GM12878 (cell line): ENCODE results near the gene SMO. TPM values are rescaled to one million over a fixed set of nuclear protein-coding genes. Genes with fewer than 3 reads are reported as not detected.
A peak's percentile ranks its signal among the peaks of the same experiment; 100 is the strongest.

ENCODE experiments used
- ATAC-seq: fragments of 200-7000 bp; cut with Tn5 transposase; 3 replicates; pipeline ENCODE4 v1.9.1; 2020; ENCODE audit warnings: mild to moderate bottlenecking, moderate library complexity
- Bru-seq: library from RNA; stranded (reverse); fragments of 400-500 nt; gene quantifications from one replicate; lab custom pipeline; 2021; lab: Mats Ljungman, UMichigan
- BruChase-seq, 2 experiments: library from RNA; stranded (reverse); fragments of 400-500 nt; gene quantifications; one replicate each; lab custom pipeline; 2021; lab: Mats Ljungman, UMichigan
- BruUV-seq: library from RNA; stranded (reverse); fragments of 400-500 nt; replicated peaks from 2 replicates; lab custom pipeline; 2021; lab: Mats Ljungman, UMichigan
- CTCF ChIA-PET: fragments of 300-600 bp; sonication (Branson Sonifier 250); formaldehyde crosslinking; extraction: SDS; loops from one replicate; lab custom pipeline; 2021; ENCODE audit warnings: inconsistent platforms; lab: Yijun Ruan, JAX
- POLR2A ChIA-PET: fragments of 350-600 bp; formaldehyde crosslinking; extraction: SDS; loops from one replicate; lab custom pipeline; 2021; ENCODE audit warnings: inconsistent platforms; lab: Charles Lee
- RAD21 ChIA-PET: fragments of 300-600 bp; sonication (Branson Sonifier 250); formaldehyde crosslinking; loops from one replicate; lab custom pipeline; 2023; ENCODE audit warnings: antibody characterized with exemption; ENCODE audit not compliant: unreplicated experiment; lab: Charles Lee
- SMC1A ChIA-PET: fragments of 300-600 bp; sonication (Branson Sonifier 250); formaldehyde crosslinking; loops from one replicate; lab custom pipeline; 2023; ENCODE audit not compliant: unreplicated experiment, uncharacterized antibody; lab: Charles Lee
- DNase-seq: peaks from one replicate; pipeline ENCODE4 v3.0.0-alpha.2; 2011; ENCODE audit warnings: low read depth, low spot score
- FAIRE-seq: peaks from 3 replicates; lab custom pipeline; 2011; peaks lifted over from hg19 to GRCh38; lab: Jason Lieb, UNC
- H2AFZ ChIP-seq: 2 replicates; pipeline ENCODE4 v1.6.0; 2011; ENCODE audit warnings: low read depth, low read length, control low read depth; ENCODE audit not compliant: control insufficient read depth
- H3K27ac ChIP-seq: 2 replicates; pipeline ENCODE4 v1.5.1; 2011; ENCODE audit warnings: control low read depth; ENCODE audit not compliant: control insufficient read depth, insufficient read depth
- H3K27me3 ChIP-seq, 2 experiments: replicated peaks in 1 of 2; 2 replicates each; pipeline versions ENCODE4 v1.6.0 to v1.6.1; 2011; ENCODE audit warnings: low read length in 1 of 2; ENCODE audit not compliant: control insufficient read depth in 2 of 2, insufficient read depth in 2 of 2
- H3K36me3 ChIP-seq, 2 experiments: 2 replicates each; pipeline ENCODE4 v1.5.1; 2011; ENCODE audit warnings: low read length in 1 of 2; ENCODE audit not compliant: control insufficient read depth in 2 of 2, insufficient read depth in 2 of 2
- H3K4me1 ChIP-seq: 2 replicates; pipeline ENCODE4 v1.6.1; 2011; ENCODE audit warnings: mild to moderate bottlenecking, low read length, moderate library complexity, mixed read lengths; ENCODE audit not compliant: control insufficient read depth, insufficient read depth
- H3K4me2 ChIP-seq: 2 replicates; pipeline ENCODE4 v1.6.0; 2011; ENCODE audit warnings: control low read depth; ENCODE audit not compliant: control insufficient read depth, insufficient read depth
- H3K4me3 ChIP-seq: fragments of 200-600 bp; sonication (generic); 2 replicates; pipeline ENCODE4 v1.5.1; 2016
- H3K79me2 ChIP-seq: 2 replicates; pipeline ENCODE4 v1.6.0; 2011; ENCODE audit warnings: low read length; ENCODE audit not compliant: control insufficient read depth, insufficient read depth
- H3K9ac ChIP-seq: 2 replicates; pipeline ENCODE4 v1.8.0; 2011; ENCODE audit warnings: low read length, control low read depth, mixed read lengths; ENCODE audit not compliant: control insufficient read depth, insufficient read depth
- H3K9me3 ChIP-seq: replicated peaks from 3 replicates; pipeline ENCODE4 v1.5.1; 2011; ENCODE audit warnings: mild to moderate bottlenecking, low read length; ENCODE audit not compliant: control insufficient read depth, insufficient read depth
- H4K20me1 ChIP-seq: 2 replicates; pipeline ENCODE4 v1.6.0; 2011; ENCODE audit not compliant: control insufficient read depth, insufficient read depth
- BHLHE40 ChIP-seq, 2 experiments: fragments of 450-650 bp in 1 of 2; IDR thresholded peaks; 2 replicates each; pipeline ENCODE4 v1.6.1; 2011 to 2017; ENCODE audit warnings: low read depth in 2 of 2, borderline replicate concordance in 1 of 2, improper control_type of control experiment in 1 of 2, low read length in 1 of 2, mild to moderate bottlenecking in 1 of 2
- CBFB ChIP-seq: IDR thresholded peaks from 2 replicates; pipeline ENCODE4 v1.6.1; 2016; ENCODE audit warnings: antibody characterized with exemption, low read depth
- E4F1 ChIP-seq: fragments of 450-650 bp; IDR thresholded peaks from 2 replicates; pipeline ENCODE4 v1.6.1; 2018; ENCODE audit warnings: borderline replicate concordance, mild to moderate bottlenecking; ENCODE audit not compliant: partially characterized antibody
- EGR1 ChIP-seq, 2 experiments: IDR thresholded peaks; 1 replicate in 1 of 2; 2 replicates in 1 of 2; pipeline ENCODE4 v1.6.1; 2011 to 2012; ENCODE audit warnings: low read depth in 2 of 2, low read length in 2 of 2, borderline replicate concordance in 1 of 2, mild to moderate bottlenecking in 1 of 2, moderate library complexity in 1 of 2
- FOS ChIP-seq: IDR thresholded peaks from 3 replicates; pipeline ENCODE4 v1.6.1; 2011; ENCODE audit warnings: borderline replicate concordance; ENCODE audit not compliant: insufficient read length; ENCODE audit errors: extremely low read depth
- IKZF2 ChIP-seq, 2 experiments: fragments of 450-650 bp; IDR thresholded peaks; 2 replicates each; pipeline ENCODE4 v1.6.1; 2017; ENCODE audit warnings: mild to moderate bottlenecking in 2 of 2, moderate library complexity in 2 of 2
- MXI1 ChIP-seq: fragments of 150-350 bp; IDR thresholded peaks from 2 replicates; pipeline ENCODE4 v1.6.1; 2011; ENCODE audit warnings: low read depth, mild to moderate bottlenecking, inconsistent platforms, low read length, improper control_type of control experiment
- POLR2A ChIP-seq: IDR thresholded peaks from 2 replicates; pipeline ENCODE4 v1.6.1; 2011; ENCODE audit warnings: low read depth, mild to moderate bottlenecking, low read length
- SMAD5 ChIP-seq: IDR thresholded peaks from 2 replicates; pipeline ENCODE4 v1.6.1; 2016; ENCODE audit warnings: antibody characterized with exemption, low read depth
- SMARCA5 ChIP-seq: fragments of 450-650 bp; IDR thresholded peaks from 2 replicates; pipeline ENCODE4 v1.6.1; 2017; ENCODE audit warnings: mild to moderate bottlenecking
- SRF ChIP-seq, 2 experiments: IDR thresholded peaks; 2 replicates each; pipeline ENCODE4 v1.6.1; 2011; ENCODE audit warnings: low read depth in 2 of 2, low read length in 2 of 2, mild to moderate bottlenecking in 1 of 2, moderate library complexity in 1 of 2
- USF2 ChIP-seq: IDR thresholded peaks from 2 replicates; pipeline ENCODE4 v1.6.1; 2011; ENCODE audit warnings: low read depth, low read length, improper control_type of control experiment, borderline replicate concordance
- ZNF24 ChIP-seq: fragments of 450-650 bp; IDR thresholded peaks from 2 replicates; pipeline ENCODE4 v1.6.1; 2017; ENCODE audit warnings: antibody characterized with exemption, mild to moderate bottlenecking
- ZNF274 ChIP-seq: IDR thresholded peaks from one replicate; pipeline ENCODE4 v1.8.0; 2011; ENCODE audit not compliant: insufficient read length, insufficient read depth
- WGBS: methylation state at CpG from one replicate; pipeline ENCODE4 v1.1.6; 2016; ENCODE audit warnings: low lambda C conversion rate; ENCODE audit not compliant: insufficient replicate concordance, insufficient coverage; ENCODE audit errors: missing lambda C conversion rate; 5-methylcytosine and 5-hydroxymethylcytosine counted together
- in situ Hi-C: fragments of 300-500 bp; cut with MboI; formaldehyde crosslinking; loops from 9 replicates; pipeline ENCODE4 v1.14.3; 2018; ENCODE audit warnings: mixed read lengths
- intact Hi-C: fragments of 100-400 bp; cut with micrococcal nuclease; formaldehyde crosslinking; loops from one replicate; pipeline ENCODE4 v1.14.2; 2022; ENCODE audit not compliant: unreplicated experiment
- long read RNA-seq, 2 experiments: library from polyadenylated mRNA; unstranded; transcript quantifications; one replicate each; pipeline ENCODE4 v2.0.0, GENCODE V29; 2019 to 2020
- polyA minus RNA-seq, 3 experiments: library from RNA; depleted of rRNA, polyadenylated mRNA; stranded (reverse); fragments of >200 nt; gene quantifications; 2 replicates each; pipeline ENCODE4 v1.2.3, GENCODE V29; 2011
- polyA plus RNA-seq, 11 experiments: library from polyadenylated mRNA; depleted of rRNA in 4 of 11; unstranded in 6 of 11; stranded (reverse) in 5 of 11; fragments of >200 nt; fragmentation: Nextera tagmentation in 4 of 11; fragmentation: Illumina TruSeq in 1 of 11; extraction: Ambion mirVana in 4 of 11; extraction: Trizol in 1 of 11; gene quantifications; 1 replicate in 1 of 11; 2 replicates in 10 of 11; pipeline versions ENCODE4 v1.2.1 to v1.2.3, GENCODE V29; 2011 to 2016; ENCODE audit warnings: inconsistent platforms in 2 of 11, missing spikeins in 2 of 11, low read depth in 1 of 11
- total RNA-seq, 4 experiments: library from RNA; depleted of rRNA in 3 of 4; stranded (reverse); fragments of >200 nt in 3 of 4; fragmentation: Illumina TruSeq in 1 of 4; extraction: Trizol in 1 of 4; gene quantifications; 2 replicates each; pipeline versions ENCODE4 v1.2.1 to v1.2.3, GENCODE V29; 2013 to 2021
- TF ChIP-seq, protein P1 (sequence below): fragments of 450-650 bp; IDR thresholded peaks from 2 replicates; pipeline ENCODE4 v1.6.1; 2016; ENCODE audit warnings: mild to moderate bottlenecking

The SMO gene
- 7.3 and 7.8 TPM in 2 replicates for total RNA-seq (2013; cell fraction: nucleolus; rRNA removed)
- total RNA-seq (2014; rRNA removed) = 7.8 and 8.2 TPM in 2 replicates
- 3.0 and 3.3 TPM in 2 replicates for total RNA-seq (2014; rRNA removed; fragmentation: Illumina TruSeq; extraction: Trizol)
- total RNA-seq (2021) = 9.6 and 11.2 TPM in 2 replicates
- 5.7 TPM for polyA plus RNA-seq (2011; ENCODE audit: low read depth)
- 0.91 and 1.5 TPM in 2 replicates for polyA plus RNA-seq (2011; rRNA removed)
- polyA plus RNA-seq (2011; cell fraction: cytosol; rRNA removed) = 2.2 and 2.4 TPM in 2 replicates
- polyA plus RNA-seq (2011; cell fraction: nucleus; rRNA removed) = 5.9 and 8.6 TPM in 2 replicates
- 12.4 and 13.1 TPM in 2 replicates for polyA plus RNA-seq (2012)
- polyA plus RNA-seq (2014; fragmentation: Illumina TruSeq; extraction: Trizol) = 3.2 and 4.6 TPM in 2 replicates
- polyA plus RNA-seq (2014; fragmentation: Nextera tagmentation; extraction: Ambion mirVana) = under 1 TPM; 0.40 to 0.62 TPM
- polyA plus RNA-seq (2014; rRNA removed) = 8.2 and 8.3 TPM in 2 replicates
- polyA plus RNA-seq (2016; fragmentation: Nextera tagmentation; extraction: Ambion mirVana) = 1 to 10 TPM; 1.1 to 1.9 TPM
- polyA minus RNA-seq (2011; rRNA and poly(A)+ RNA removed) = 3.5 and 7.3 TPM in 2 replicates
- 0.83 and 1.3 TPM in 2 replicates for polyA minus RNA-seq (2011; cell fraction: cytosol; rRNA and poly(A)+ RNA removed)
- polyA minus RNA-seq (2011; cell fraction: nucleus; rRNA and poly(A)+ RNA removed) = 1.3 TPM in 2 replicates
- percentile 49 among the genes with signal in this experiment for Bru-seq, nascent RNA
- percentile 73 among the genes with signal in this experiment for BruChase-seq, experiment 1, labeled RNA remaining after a 6-hour chase
- percentile 62 among the genes with signal in this experiment for BruChase-seq, experiment 2, labeled RNA remaining after a 2-hour chase
- long read RNA-seq, experiment 1 = 0 reads
- long read RNA-seq, experiment 2 = 0 reads

DNA sequence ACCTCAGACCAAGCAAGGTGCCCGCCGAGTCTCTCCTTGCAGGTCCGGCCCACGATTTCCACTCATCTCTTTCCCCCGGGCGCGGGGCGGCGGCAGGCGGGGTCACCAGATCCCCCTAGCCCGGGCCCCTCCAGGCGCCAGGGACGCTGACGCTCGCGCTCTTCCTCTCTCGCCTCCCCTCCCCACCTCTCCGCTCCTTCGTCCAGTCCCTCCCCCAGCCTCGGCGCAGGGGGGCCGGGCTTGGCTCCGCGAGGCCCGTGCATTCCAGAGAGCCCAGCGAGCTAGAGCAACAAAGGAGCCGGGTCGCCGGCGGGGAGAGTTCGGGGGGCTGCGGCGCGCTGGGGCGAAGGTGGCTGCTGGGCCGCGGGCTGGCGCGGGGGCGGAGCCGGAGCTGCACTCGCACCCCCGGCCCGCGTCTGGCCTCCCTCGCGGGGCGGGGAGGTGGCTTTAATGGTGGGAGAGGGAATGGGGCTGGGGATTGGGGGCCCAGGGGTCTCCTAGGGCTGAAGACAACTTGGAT is at the start of gene SMO:
Gene SMO, plus strand, starts transcription at position 262 of the 520 bp plus-strand sequence. CDS start 519 bp downstream, outside the sequence.
- no TSS peak for BruUV-seq
- TF ChIP-seq MXI1 (no peak), SMAD5 (no peak), EGR1 (IDR thresholded peaks at IDR 0.05; ENCODE audit: borderline replicate concordance in 1 of 2, low read depth in 2 of 2, low read length in 2 of 2) (peak in 1 of 2 experiments; percentile 77; a peak in 1 of 3 replicates), SMARCA5 (no peak), CBFB (no peak), POLR2A (peak; percentile 69), BHLHE40 (IDR thresholded peaks at IDR 0.05; ENCODE audit: borderline replicate concordance in 1 of 2, low read depth in 2 of 2, low read length in 1 of 2) (peak in 1 of 2 experiments; percentile 19; a peak in 1 of 4 replicates), ZNF24 (no peak), FOS (no peak), SRF (IDR thresholded peaks at IDR 0.05; ENCODE audit: low read depth in 2 of 2, low read length in 2 of 2) (0 out of 4 replicates have a peak, but pooled peaks of 1 of the 2 experiments have one; percentile 27), IKZF2 (IDR thresholded peaks at IDR 0.05) (0 out of 4 replicates have a peak, but pooled peaks of 1 of the 2 experiments have one; percentile 3), E4F1 (no peak), USF2 (no peak), ZNF274 (no peak)
- TF ChIP-seq, protein P1, sequence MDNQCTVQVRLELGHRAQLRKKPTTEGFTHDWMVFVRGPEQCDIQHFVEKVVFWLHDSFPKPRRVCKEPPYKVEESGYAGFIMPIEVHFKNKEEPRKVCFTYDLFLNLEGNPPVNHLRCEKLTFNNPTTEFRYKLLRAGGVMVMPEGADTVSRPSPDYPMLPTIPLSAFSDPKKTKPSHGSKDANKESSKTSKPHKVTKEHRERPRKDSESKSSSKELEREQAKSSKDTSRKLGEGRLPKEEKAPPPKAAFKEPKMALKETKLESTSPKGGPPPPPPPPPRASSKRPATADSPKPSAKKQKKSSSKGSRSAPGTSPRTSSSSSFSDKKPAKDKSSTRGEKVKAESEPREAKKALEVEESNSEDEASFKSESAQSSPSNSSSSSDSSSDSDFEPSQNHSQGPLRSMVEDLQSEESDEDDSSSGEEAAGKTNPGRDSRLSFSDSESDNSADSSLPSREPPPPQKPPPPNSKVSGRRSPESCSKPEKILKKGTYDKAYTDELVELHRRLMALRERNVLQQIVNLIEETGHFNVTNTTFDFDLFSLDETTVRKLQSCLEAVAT = peak; percentile 54; the same call in 1 of the 2 replicates

More for the DNA sequence above, at the start of gene SMO:
- ChIA-PET POLR2A (no interaction called here), SMC1A (no interaction called here), CTCF (no interaction called here), RAD21 (no interaction called here)
- no peak for FAIRE-seq
- Histone ChIP-seq H3K27me3 (0 out of 4 replicates have a peak, but pooled peaks cover 0 to 1% of the 10 kb centered on the region in 2 experiments), H3K36me3 (no peaks in the 10 kb centered on the region), H3K9me3 (no peaks in the 10 kb centered on the region), H3K4me2 (peak within 1 kb of the TSS; percentile 99), H3K4me1 (peaks cover 8% of the 10 kb centered on the region), H3K4me3 (peak within 1 kb of the TSS; percentile 92), H3K27ac (no peak within 1 kb of the TSS), H4K20me1 (no peaks in the 10 kb centered on the region), H3K79me2 (no peaks in the 10 kb centered on the region; the same call in 1 of the 2 replicates), H3K9ac (peak within 1 kb of the TSS; percentile 73), H2AFZ (peak within 1 kb of the TSS; percentile 75)
- DNase-seq = no peak
- ATAC-seq = peak; percentile 59
- in situ Hi-C loops = no loop called here
- 2% methylated on average over 35 of the region's 48 CpGs for WGBS
- intact Hi-C loops = no loop called here
